ENCODE data around the gene VWF.

VWF gene

DNA sequence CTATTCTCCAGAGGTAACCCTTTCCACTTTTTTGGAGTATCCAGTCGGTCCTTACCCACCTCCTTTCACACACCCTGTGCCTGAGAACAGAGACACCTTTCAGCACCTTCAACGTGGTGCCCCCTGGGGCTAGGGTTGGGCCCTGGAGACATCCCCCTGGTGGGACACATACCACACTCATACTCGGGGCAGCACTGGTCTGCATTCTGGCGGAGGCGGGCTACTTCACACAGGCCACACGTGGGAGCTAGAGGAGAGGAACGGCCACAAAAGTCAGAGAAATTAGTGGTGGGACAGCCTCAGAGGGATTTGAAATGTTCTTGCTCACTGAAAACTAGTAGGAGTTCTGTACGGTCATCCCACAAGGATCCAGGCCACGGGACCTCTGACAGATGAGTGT, 139.6 kb downstream of the VWF start:
- TF ChIP-seq, protein P1, sequence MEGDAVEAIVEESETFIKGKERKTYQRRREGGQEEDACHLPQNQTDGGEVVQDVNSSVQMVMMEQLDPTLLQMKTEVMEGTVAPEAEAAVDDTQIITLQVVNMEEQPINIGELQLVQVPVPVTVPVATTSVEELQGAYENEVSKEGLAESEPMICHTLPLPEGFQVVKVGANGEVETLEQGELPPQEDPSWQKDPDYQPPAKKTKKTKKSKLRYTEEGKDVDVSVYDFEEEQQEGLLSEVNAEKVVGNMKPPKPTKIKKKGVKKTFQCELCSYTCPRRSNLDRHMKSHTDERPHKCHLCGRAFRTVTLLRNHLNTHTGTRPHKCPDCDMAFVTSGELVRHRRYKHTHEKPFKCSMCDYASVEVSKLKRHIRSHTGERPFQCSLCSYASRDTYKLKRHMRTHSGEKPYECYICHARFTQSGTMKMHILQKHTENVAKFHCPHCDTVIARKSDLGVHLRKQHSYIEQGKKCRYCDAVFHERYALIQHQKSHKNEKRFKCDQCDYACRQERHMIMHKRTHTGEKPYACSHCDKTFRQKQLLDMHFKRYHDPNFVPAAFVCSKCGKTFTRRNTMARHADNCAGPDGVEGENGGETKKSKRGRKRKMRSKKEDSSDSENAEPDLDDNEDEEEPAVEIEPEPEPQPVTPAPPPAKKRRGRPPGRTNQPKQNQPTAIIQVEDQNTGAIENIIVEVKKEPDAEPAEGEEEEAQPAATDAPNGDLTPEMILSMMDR (IDR thresholded peaks at IDR 0.05): no peak
- Histone ChIP-seq H3K9ac (no peak overlapping the region), H3K27ac (no peak overlapping the region), H3K4me2 (ENCODE audit: low read length) (no peak overlapping the region), H2AFZ (no peak overlapping the region), H3K27me3 (ENCODE audit: control insufficient read depth, insufficient read depth, low read length) (no peaks in the 10 kb centered on the region), H3K4me1 (no peaks in the 10 kb centered on the region), H3K4me3 (ENCODE audit: low read depth, low read length) (no peak overlapping the region), H3K9me3 (ENCODE audit: control insufficient read depth, low read length) (no peaks in the 10 kb centered on the region), H3K79me2 (no peaks in the 10 kb centered on the region), H3K36me3 (ENCODE audit: control insufficient read depth, insufficient read depth, low read length) (no peaks in the 10 kb centered on the region)

DNA sequence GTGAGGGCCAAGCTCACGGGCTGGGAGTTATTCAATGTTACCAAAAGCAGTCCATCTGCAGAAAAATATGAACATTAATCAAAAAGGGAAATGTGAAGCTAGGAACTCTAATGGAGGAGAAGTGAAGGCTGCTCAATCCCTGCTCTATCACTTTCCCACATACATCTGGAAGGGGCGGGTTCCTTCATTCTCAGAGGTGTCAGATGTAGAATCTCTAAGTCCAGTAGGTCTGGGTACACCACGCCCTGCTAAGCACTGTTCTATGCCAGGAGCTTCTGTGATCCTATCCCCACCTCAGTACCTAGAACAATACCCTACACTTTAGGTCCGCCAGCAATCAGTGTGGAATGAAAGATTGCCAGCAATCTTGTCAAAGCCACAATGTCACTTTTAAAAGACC, 142.4 kb downstream of the VWF start:
- Histone ChIP-seq H3K27ac (no peak overlapping the region), H3K4me3 (ENCODE audit: low read depth, low read length) (no peak overlapping the region), H3K4me1 (no peaks in the 10 kb centered on the region), H3K9me3 (ENCODE audit: control insufficient read depth, low read length) (no peaks in the 10 kb centered on the region), H3K27me3 (ENCODE audit: control insufficient read depth, insufficient read depth, low read length) (no peaks in the 10 kb centered on the region), H3K4me2 (ENCODE audit: low read length) (no peak overlapping the region), H3K79me2 (no peaks in the 10 kb centered on the region), H3K36me3 (ENCODE audit: control insufficient read depth, insufficient read depth, low read length) (no peaks in the 10 kb centered on the region), H2AFZ (no peak overlapping the region), H3K9ac (no peak overlapping the region)
- TF ChIP-seq, protein P1 (IDR thresholded peaks at IDR 0.05): no peak

DNA sequence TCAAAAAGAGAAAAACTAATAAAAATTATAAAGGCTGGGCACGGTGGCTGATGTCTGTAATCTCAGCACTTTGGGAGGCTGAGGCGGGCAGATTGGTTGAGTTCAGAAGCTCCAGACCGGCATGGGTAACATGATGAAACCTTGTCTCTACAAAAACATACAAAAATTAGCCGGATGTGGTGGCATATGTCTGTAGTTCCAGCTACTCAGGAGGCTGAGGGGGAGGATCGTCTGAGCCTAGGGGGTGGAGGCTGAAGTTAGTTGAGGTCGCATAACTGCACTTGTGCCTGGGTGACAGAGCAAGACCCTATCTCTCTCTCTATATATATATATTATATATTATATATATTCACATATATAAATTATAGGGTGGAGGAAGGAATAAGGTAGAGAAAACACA, 146.9 kb downstream of the VWF start:
- Histone ChIP-seq H3K4me2 (ENCODE audit: low read length) (no peak overlapping the region), H3K4me1 (no peaks in the 10 kb centered on the region), H3K9me3 (ENCODE audit: control insufficient read depth, low read length) (no peaks in the 10 kb centered on the region), H3K27me3 (ENCODE audit: control insufficient read depth, insufficient read depth, low read length) (no peaks in the 10 kb centered on the region), H3K27ac (no peak overlapping the region), H3K9ac (no peak overlapping the region), H3K79me2 (no peaks in the 10 kb centered on the region), H3K4me3 (ENCODE audit: low read depth, low read length) (no peak overlapping the region), H2AFZ (no peak overlapping the region), H3K36me3 (ENCODE audit: control insufficient read depth, insufficient read depth, low read length) (no peaks in the 10 kb centered on the region)
- TF ChIP-seq, protein P1 (IDR thresholded peaks at IDR 0.05): no peak

DNA sequence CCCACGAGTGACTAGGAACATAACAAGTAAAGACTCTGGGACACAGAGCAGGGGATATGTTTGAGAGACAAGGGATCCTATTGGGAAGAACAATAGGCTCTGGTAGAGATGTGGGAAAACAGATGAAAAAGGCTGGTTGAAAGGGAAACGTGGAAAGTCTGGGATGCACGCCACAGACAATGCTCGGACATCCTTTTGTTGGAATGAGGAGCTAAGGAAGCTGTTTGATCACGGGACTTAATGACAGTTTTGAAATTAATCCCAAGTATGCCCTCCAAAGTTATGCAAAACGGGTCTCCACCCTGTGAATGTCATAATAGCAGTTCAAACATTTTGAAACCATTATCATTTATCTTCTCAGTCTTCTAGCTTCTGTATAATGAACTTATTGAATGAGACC, 147.8 kb downstream of the VWF start:
- H3K36me3 ChIP-seq (ENCODE audit: control insufficient read depth, insufficient read depth, low read length): no peaks in the 10 kb centered on the region
- no peak overlapping the region for H3K4me2 ChIP-seq (ENCODE audit: low read length)
- no peak overlapping the region for H3K9ac ChIP-seq
- H3K4me1 ChIP-seq: no peaks in the 10 kb centered on the region
- H3K27ac ChIP-seq: no peak overlapping the region
- H2AFZ ChIP-seq: no peak overlapping the region
- H3K79me2 ChIP-seq: no peaks in the 10 kb centered on the region
- H3K4me3 ChIP-seq (ENCODE audit: low read depth, low read length): no peak overlapping the region
- H3K9me3 ChIP-seq (ENCODE audit: control insufficient read depth, low read length): no peaks in the 10 kb centered on the region
- no peaks in the 10 kb centered on the region for H3K27me3 ChIP-seq (ENCODE audit: control insufficient read depth, insufficient read depth, low read length)
- TF ChIP-seq, protein P1 (IDR thresholded peaks at IDR 0.05): no peak

DNA sequence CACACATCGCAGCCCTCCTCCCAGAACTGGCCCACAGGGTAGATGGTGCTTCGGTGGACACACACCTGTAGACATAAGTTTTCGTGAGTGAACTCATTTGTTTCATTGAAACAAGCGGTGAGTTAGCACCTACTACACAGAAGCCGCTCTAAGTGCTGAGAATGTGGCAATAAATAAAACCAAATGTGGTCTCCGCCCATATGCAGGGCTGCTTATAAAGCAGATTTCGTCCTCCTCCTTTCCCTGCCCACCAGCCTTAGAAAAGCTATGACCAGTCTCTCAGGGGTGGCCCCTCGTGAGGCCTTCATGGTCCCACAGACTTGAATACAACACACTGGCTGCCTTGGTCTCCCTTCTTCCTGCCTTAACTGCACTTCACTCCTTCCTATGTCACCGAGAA, 148.3 kb downstream of the VWF start:
- no peaks in the 10 kb centered on the region for H3K36me3 ChIP-seq (ENCODE audit: control insufficient read depth, insufficient read depth, low read length)
- no peak overlapping the region for H3K9ac ChIP-seq
- TF ChIP-seq, protein P1 (IDR thresholded peaks at IDR 0.05): no peak
- H3K27ac ChIP-seq: no peak overlapping the region
- no peak overlapping the region for H3K4me3 ChIP-seq (ENCODE audit: low read depth, low read length)
- no peaks in the 10 kb centered on the region for H3K9me3 ChIP-seq (ENCODE audit: control insufficient read depth, low read length)
- no peak overlapping the region for H3K4me2 ChIP-seq (ENCODE audit: low read length)
- H3K4me1 ChIP-seq: no peaks in the 10 kb centered on the region
- H3K79me2 ChIP-seq: no peaks in the 10 kb centered on the region
- H3K27me3 ChIP-seq (ENCODE audit: control insufficient read depth, insufficient read depth, low read length): no peaks in the 10 kb centered on the region
- H2AFZ ChIP-seq: no peak overlapping the region
